K562 (cell line): ENCODE measurements around the gene PRKAR1B. TPM values are rescaled to one million over a fixed set of nuclear protein-coding genes. Genes with fewer than 3 reads are reported as not detected.
A peak's percentile ranks its signal among the peaks of the same experiment; 100 is the strongest.

Experiments used
- DEAF1 ChIP-seq: fragments of 450-650 bp; formaldehyde crosslinking; IDR thresholded peaks from 2 replicates; pipeline ENCODE4 v1.4.0; 2020; ENCODE audit warnings: mild to moderate bottlenecking, moderate library complexity
- IRF2 ChIP-seq: sonication (generic); formaldehyde crosslinking; IDR thresholded peaks from 2 replicates; pipeline ENCODE4 v1.8.1; 2022; ENCODE audit warnings: mild to moderate bottlenecking, missing genetic modification reagents
- L3MBTL2 ChIP-seq: fragments of 450-650 bp; IDR thresholded peaks from 2 replicates; pipeline ENCODE4 v1.6.1; 2016; ENCODE audit warnings: mild to moderate bottlenecking, moderate library complexity
- MGA ChIP-seq: fragments of 450-650 bp; IDR thresholded peaks from 2 replicates; pipeline ENCODE4 v1.6.1; 2016; ENCODE audit warnings: mild to moderate bottlenecking, moderate library complexity
- TCF3 ChIP-seq: sonication (generic); formaldehyde crosslinking; IDR thresholded peaks from 2 replicates; pipeline ENCODE4 v1.4.0; 2020; ENCODE audit warnings: mild to moderate bottlenecking, missing genetic modification reagents
- TEAD4 ChIP-seq, 2 experiments: sonication (generic) in 1 of 2; formaldehyde crosslinking in 1 of 2; IDR thresholded peaks; 2 replicates each; pipeline versions ENCODE4 v1.6.1 to v1.8.0; 2012 to 2022; ENCODE audit warnings: borderline replicate concordance in 1 of 2, inconsistent platforms in 1 of 2, low read length in 1 of 2, mild to moderate bottlenecking in 1 of 2, missing genetic modification reagents in 1 of 2
- ZKSCAN8 ChIP-seq: fragments of 200-800 bp; sonication (Bioruptor generic); IDR thresholded peaks from 2 replicates; pipeline ENCODE4 v1.6.1; 2016; ENCODE audit warnings: missing genetic modification characterization, missing compliant biosample characterization
- ZNF224 ChIP-seq: sonication (generic); formaldehyde crosslinking; IDR thresholded peaks from 2 replicates; pipeline ENCODE4 v1.8.0; 2022; ENCODE audit warnings: mild to moderate bottlenecking, missing genetic modification reagents
- ZNF586 ChIP-seq: fragments of 450-650 bp; formaldehyde crosslinking; conservative IDR thresholded peaks from 2 replicates; pipeline ENCODE4 v1.4.0; 2020; ENCODE audit warnings: mild to moderate bottlenecking, moderate library complexity
- polyA plus RNA-seq, 8 experiments: library from polyadenylated mRNA; depleted of rRNA in 4 of 8; stranded (reverse) in 5 of 8; unstranded in 3 of 8; fragments of >200 nt; fragmentation: Nextera tagmentation in 2 of 8; fragmentation: Illumina TruSeq in 1 of 8; extraction: Ambion mirVana in 2 of 8; extraction: Trizol in 1 of 8; gene quantifications; 2 replicates each; pipeline versions ENCODE4 v1.2.1 to v1.2.3, GENCODE V29; 2011 to 2014; ENCODE audit warnings: inconsistent platforms in 1 of 8, missing spikeins in 1 of 8
- total RNA-seq, 7 experiments: library from RNA; depleted of rRNA in 6 of 7; stranded (reverse); fragments of >200 nt in 6 of 7; fragmentation: Illumina TruSeq in 2 of 7; extraction: Trizol in 2 of 7; gene quantifications; 2 replicates each; pipeline versions ENCODE4 v1.2.1 to v1.2.3, GENCODE V29; 2011 to 2021; ENCODE audit warnings: low replicate concordance in 1 of 7

Gene PRKAR1B
- total and polyA plus RNA-seq, 9 of the 15 experiments (the other 6 are each of a cell fraction or from before 2014, with no cell fraction given) = 0.99 to 30.5 (median 12.7) TPM

- TF ChIP-seq MGA (peak; percentile 48; the same call in 1 of the 2 replicates), ZNF586 (CRISPR knock-in tag) (no peak), TEAD4 (IDR thresholded peaks at IDR 0.05; ENCODE audit: low read length) (peak; percentile 48; the same call in 1 of the 2 replicates), TEAD4 (CRISPR knock-in tag; IDR thresholded peaks at IDR 0.05; ENCODE audit: borderline replicate concordance) (no peak), ZKSCAN8 (no peak), IRF2 (no peak), ZNF224 (no peak), TCF3 (CRISPR knock-in tag) (peak; percentile 67), DEAF1 (CRISPR knock-in tag) (no peak), L3MBTL2 (peak; percentile 75)
These were observed 28.3 kb downstream of the PRKAR1B start (continued) for GRCh38 chr7:698515-699475.
